Measurements from ENCODE around the gene SELPLG. TPM values are rescaled to one million over a fixed set of nuclear protein-coding genes. Genes with fewer than 3 reads are reported as not detected.

SELPLG gene
- total RNA-seq, 3 donors from 2014 or later (not counting 1 experiment from before 2014, with no cell fraction given), result 179 to 201 (median 201) TPM

GRCh38 chr12:108581311-108582227 is 52.1 kb downstream of the SELPLG start:
- 91% methylated on average over 33 of the region's 33 CpGs for WGBS (ENCODE audit: insufficient coverage)
- H3K4me1 Mint-ChIP-seq, result peaks cover 5 to 16% of the 10 kb centered on the region in 2 donors
- no peak for ATAC-seq
- no peak overlapping the region for H3K4me3 ChIP-seq (ENCODE audit: low read length)
- peaks cover 8% of the 10 kb centered on the region for H3K4me1 ChIP-seq (ENCODE audit: control insufficient read depth, insufficient read depth, low read length)
- DNase-seq, result no peak
- H3K9me3 ChIP-seq (ENCODE audit: control insufficient read depth, insufficient read depth, low read length), result peaks cover 7% of the 10 kb centered on the region
- H3K27ac Mint-ChIP-seq, result no peak overlapping the region
- peaks cover 0 to 6% of the 10 kb centered on the region in 2 donors for H3K27me3 Mint-ChIP-seq (ENCODE audit: low read depth in 2 of 2)
- H3K36me3 ChIP-seq (ENCODE audit: control insufficient read depth, insufficient read depth, low read length), result no peaks in the 10 kb centered on the region
- intact Hi-C loops (cut with micrococcal nuclease), result no loop called here
- no peaks in the 10 kb centered on the region for H3K36me3 Mint-ChIP-seq
- peaks cover 8 to 11% of the 10 kb centered on the region in 2 donors for H3K9me3 Mint-ChIP-seq
- H3K4me3 Mint-ChIP-seq, result no peak overlapping the region
- no peak for TF ChIP-seq CTCF (IDR thresholded peaks at IDR 0.05)
- no peaks in the 10 kb centered on the region for H3K27me3 ChIP-seq (ENCODE audit: control insufficient read depth, insufficient read depth, low read length)
- no peak overlapping the region for H3K27ac ChIP-seq (ENCODE audit: low read length)

GRCh38 chr12:108580531-108580930 is 53.2 kb downstream of the SELPLG start:
- intact Hi-C loops (cut with micrococcal nuclease), result no loop called here
- Mint-ChIP-seq H3K36me3 (no peaks in the 10 kb centered on the region), H3K9me3 (peaks cover 8 to 11% of the 10 kb centered on the region in 2 donors), H3K4me3 (no peak overlapping the region), H3K27ac (no peak overlapping the region), H3K27me3 (ENCODE audit: low read depth in 2 of 2) (peaks cover 0 to 6% of the 10 kb centered on the region in 2 donors), H3K4me1 (peaks cover 5 to 16% of the 10 kb centered on the region in 2 donors)
- ATAC-seq (no peak), DNase-seq (no peak)
- Histone ChIP-seq H3K4me3 (ENCODE audit: low read length) (no peak overlapping the region), H3K4me1 (ENCODE audit: control insufficient read depth, insufficient read depth, low read length) (peaks cover 8% of the 10 kb centered on the region), H3K36me3 (ENCODE audit: control insufficient read depth, insufficient read depth, low read length) (no peaks in the 10 kb centered on the region), H3K27me3 (ENCODE audit: control insufficient read depth, insufficient read depth, low read length) (no peaks in the 10 kb centered on the region), H3K9me3 (ENCODE audit: control insufficient read depth, insufficient read depth, low read length) (peaks cover 7% of the 10 kb centered on the region), H3K27ac (ENCODE audit: low read length) (no peak overlapping the region)
- WGBS (ENCODE audit: insufficient coverage), result 96% methylated on average over 3 of the region's 3 CpGs
- no peak for TF ChIP-seq CTCF (IDR thresholded peaks at IDR 0.05)

GRCh38 chr12:108578813-108579212 is 54.9 kb downstream of the SELPLG start:
- Histone ChIP-seq H3K27ac (ENCODE audit: low read length) (peak overlapping the region; percentile 31), H3K4me3 (ENCODE audit: low read length) (no peak overlapping the region), H3K36me3 (ENCODE audit: control insufficient read depth, insufficient read depth, low read length) (no peaks in the 10 kb centered on the region), H3K27me3 (ENCODE audit: control insufficient read depth, insufficient read depth, low read length) (no peaks in the 10 kb centered on the region), H3K4me1 (ENCODE audit: control insufficient read depth, insufficient read depth, low read length) (peaks cover 8% of the 10 kb centered on the region), H3K9me3 (ENCODE audit: control insufficient read depth, insufficient read depth, low read length) (peaks cover 7% of the 10 kb centered on the region)
- 50% methylated on average over 3 of the region's 3 CpGs for WGBS (ENCODE audit: insufficient coverage)
- ATAC-seq (peak in 2 of 3 donors; percentile 17 to 44), DNase-seq (peak in 1 of 2 donors; percentile 16)
- Mint-ChIP-seq H3K27me3 (ENCODE audit: low read depth in 2 of 2) (peaks cover 0 to 10% of the 10 kb centered on the region in 2 donors), H3K4me3 (no peak overlapping the region), H3K27ac (peak overlapping the region; percentile 61 to 72), H3K36me3 (no peaks in the 10 kb centered on the region), H3K4me1 (peaks cover 5 to 16% of the 10 kb centered on the region in 2 donors), H3K9me3 (peaks cover 8 to 11% of the 10 kb centered on the region in 2 donors)
- intact Hi-C loops (cut with micrococcal nuclease), result no loop called here
- TF ChIP-seq CTCF (IDR thresholded peaks at IDR 0.05), result no peak
